PC-3 (cell line): Measurements from ENCODE around the gene SLITRK3. TPM values are rescaled to one million over a fixed set of nuclear protein-coding genes. Genes with fewer than 3 reads are reported as not detected.

Experiments
- ATAC-seq: fragments of 200-7000 bp; cut with Tn5 transposase; 2 replicates; pipeline ENCODE4 v1.9.1; 2020; ENCODE audit warnings: mild to moderate bottlenecking, moderate library complexity
- BruUV-seq: library from RNA; stranded (reverse); fragments of 400-500 nt; replicated peaks from 2 replicates; lab custom pipeline; 2021; lab: Mats Ljungman, UMichigan
- CTCF ChIA-PET: fragments of 300-600 bp; sonication (Branson Sonifier 250); formaldehyde crosslinking; loops from one replicate; lab custom pipeline; 2022; ENCODE audit warnings: antibody characterized with exemption; lab: Charles Lee
- POLR2A ChIA-PET: fragments of 300-600 bp; sonication (Branson Sonifier 250); formaldehyde crosslinking; loops from one replicate; lab custom pipeline; 2022; ENCODE audit warnings: antibody characterized with exemption; ENCODE audit not compliant: unreplicated experiment; lab: Charles Lee
- DNase-seq: peaks from one replicate; pipeline ENCODE4 v3.0.0-alpha.2; 2015
- H2AFZ ChIP-seq: fragments of 300-600 bp; sonication (generic); 2 replicates; pipeline ENCODE4 v1.6.0; 2016; ENCODE audit warnings: antibody characterized with exemption, low read length
- H3F3A ChIP-seq: fragments of 300-600 bp; sonication (generic); one replicate; pipeline ENCODE4 v1.6.0; 2017; ENCODE audit warnings: antibody characterized with exemption, low read length, control low read depth, mild to moderate bottlenecking; ENCODE audit not compliant: unreplicated experiment
- H3K27ac ChIP-seq: fragments of 300-600 bp; sonication (generic); 2 replicates; pipeline ENCODE4 v1.5.1; 2016; ENCODE audit warnings: mild to moderate bottlenecking, low read length
- H3K27me3 ChIP-seq: fragments of 300-600 bp; sonication (generic); 2 replicates; pipeline ENCODE4 v1.6.1; 2016; ENCODE audit warnings: low read length, mixed read lengths
- H3K36me3 ChIP-seq: fragments of 300-600 bp; sonication (generic); 2 replicates; pipeline ENCODE4 v1.6.1; 2016; ENCODE audit warnings: low read depth, mixed run types, low read length, mixed read lengths
- H3K4me1 ChIP-seq: fragments of 300-600 bp; sonication (generic); 2 replicates; pipeline ENCODE4 v1.5.1; 2016; ENCODE audit warnings: low read length; ENCODE audit not compliant: insufficient read depth
- H3K4me2 ChIP-seq: fragments of 300-600 bp; sonication (generic); 2 replicates; pipeline ENCODE4 v1.6.0; 2016; ENCODE audit warnings: low read length
- H3K4me3 ChIP-seq: fragments of 300-600 bp; sonication (generic); 2 replicates; pipeline ENCODE4 v1.5.1; 2016; ENCODE audit warnings: mild to moderate bottlenecking, low read length, mixed read lengths
- H3K79me2 ChIP-seq: fragments of 300-600 bp; sonication (generic); 2 replicates; pipeline ENCODE4 v1.6.1; 2017; ENCODE audit warnings: low read length, mixed read lengths
- H3K9ac ChIP-seq: fragments of 300-600 bp; sonication (generic); 2 replicates; pipeline ENCODE4 v1.6.0; 2016; ENCODE audit warnings: mild to moderate bottlenecking, low read length
- H3K9me2 ChIP-seq: fragments of 300-600 bp; sonication (generic); replicated peaks from 2 replicates; pipeline ENCODE4 v1.6.1; 2016; ENCODE audit warnings: mixed run types, low read length, mixed read lengths
- H3K9me3 ChIP-seq: fragments of 300-600 bp; sonication (generic); 2 replicates; pipeline ENCODE4 v1.6.1; 2016; ENCODE audit warnings: low read length, mixed read lengths
- H4K20me1 ChIP-seq: fragments of 300-600 bp; sonication (generic); 2 replicates; pipeline ENCODE4 v1.6.1; 2016; ENCODE audit warnings: low read length, mixed read lengths
- EZH2 ChIP-seq: fragments of 300-600 bp; sonication (generic); IDR thresholded peaks from one replicate; pipeline ENCODE4 v1.6.1; 2017; ENCODE audit warnings: antibody characterized with exemption, mild to moderate bottlenecking, low read length; ENCODE audit not compliant: unreplicated experiment
- EZH2phosphoT487 ChIP-seq: fragments of 300-600 bp; sonication (generic); IDR thresholded peaks from 2 replicates; pipeline ENCODE4 v1.6.1; 2018; ENCODE audit warnings: mild to moderate bottlenecking, antibody characterized with exemption, low read length, borderline replicate concordance
- intact Hi-C: fragments of 100-400 bp; cut with micrococcal nuclease; formaldehyde crosslinking; loops from 2 replicates; pipeline ENCODE4 v1.9.0; 2023
- total RNA-seq: library from RNA; depleted of rRNA; stranded (reverse); fragments of >200 nt; gene quantifications from 2 replicates; pipeline ENCODE4 v1.2.3, GENCODE V29; 2014
- TF ChIP-seq, protein P1 (sequence below): fragments of 300-600 bp; sonication (generic); conservative IDR thresholded peaks from 2 replicates; pipeline ENCODE4 v1.5.1; 2017; ENCODE audit warnings: antibody characterized with exemption, low read depth, mild to moderate bottlenecking, low read length

SLITRK3 gene
- total RNA-seq, 1 experiment from 2014 or later, result not detected

DNA sequence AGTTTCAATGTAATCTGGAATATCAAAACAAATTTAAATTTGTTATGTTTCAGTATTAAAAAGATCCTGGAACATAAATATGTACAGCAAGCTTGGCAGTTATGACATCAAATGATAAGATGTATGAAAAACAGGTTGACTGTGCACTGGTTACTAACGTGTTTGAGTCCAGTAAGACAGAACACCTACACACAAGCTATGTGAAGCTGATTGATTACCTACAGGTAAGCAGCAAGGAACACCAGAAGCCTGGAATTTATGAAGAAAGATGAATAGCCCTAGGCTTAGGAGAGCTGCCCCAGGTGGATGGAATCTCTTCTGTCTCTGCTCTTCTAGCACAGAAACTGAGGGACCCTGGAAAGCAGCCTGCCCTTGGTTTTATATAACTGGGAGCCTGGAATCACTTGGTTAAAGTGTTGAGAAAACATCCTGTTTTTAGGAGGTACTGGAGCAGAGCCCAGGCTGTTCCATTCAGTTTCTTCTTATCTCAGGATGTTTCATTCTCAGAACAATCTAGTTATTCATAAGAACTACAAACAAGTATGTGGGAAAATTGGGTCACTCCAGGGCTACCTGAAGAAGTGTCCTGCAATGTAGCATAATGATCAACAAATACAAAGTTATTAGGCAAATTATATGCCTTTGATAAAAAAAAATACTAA is 36.3 kb downstream of the SLITRK3 start:
- Histone ChIP-seq H3K9ac (no peak overlapping the region), H3F3A (no peaks in the 10 kb centered on the region), H3K36me3 (no peaks in the 10 kb centered on the region), H3K4me3 (no peak overlapping the region), H3K27ac (no peak overlapping the region), H3K4me1 (no peaks in the 10 kb centered on the region), H3K9me3 (no peaks in the 10 kb centered on the region), H3K4me2 (no peak overlapping the region), H4K20me1 (no peaks in the 10 kb centered on the region), H3K27me3 (no peaks in the 10 kb centered on the region), H2AFZ (no peak overlapping the region), H3K9me2 (no peaks in the 10 kb centered on the region), H3K79me2 (no peaks in the 10 kb centered on the region)
- no peak for DNase-seq
- ChIA-PET POLR2A (no interaction called here), CTCF (no interaction called here)
- TF ChIP-seq EZH2phosphoT487 (no peak), EZH2 (no peak)
- TF ChIP-seq, protein P1, sequence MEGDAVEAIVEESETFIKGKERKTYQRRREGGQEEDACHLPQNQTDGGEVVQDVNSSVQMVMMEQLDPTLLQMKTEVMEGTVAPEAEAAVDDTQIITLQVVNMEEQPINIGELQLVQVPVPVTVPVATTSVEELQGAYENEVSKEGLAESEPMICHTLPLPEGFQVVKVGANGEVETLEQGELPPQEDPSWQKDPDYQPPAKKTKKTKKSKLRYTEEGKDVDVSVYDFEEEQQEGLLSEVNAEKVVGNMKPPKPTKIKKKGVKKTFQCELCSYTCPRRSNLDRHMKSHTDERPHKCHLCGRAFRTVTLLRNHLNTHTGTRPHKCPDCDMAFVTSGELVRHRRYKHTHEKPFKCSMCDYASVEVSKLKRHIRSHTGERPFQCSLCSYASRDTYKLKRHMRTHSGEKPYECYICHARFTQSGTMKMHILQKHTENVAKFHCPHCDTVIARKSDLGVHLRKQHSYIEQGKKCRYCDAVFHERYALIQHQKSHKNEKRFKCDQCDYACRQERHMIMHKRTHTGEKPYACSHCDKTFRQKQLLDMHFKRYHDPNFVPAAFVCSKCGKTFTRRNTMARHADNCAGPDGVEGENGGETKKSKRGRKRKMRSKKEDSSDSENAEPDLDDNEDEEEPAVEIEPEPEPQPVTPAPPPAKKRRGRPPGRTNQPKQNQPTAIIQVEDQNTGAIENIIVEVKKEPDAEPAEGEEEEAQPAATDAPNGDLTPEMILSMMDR, result no peak
- intact Hi-C loops, result no loop called here
- ATAC-seq, result no peak
- no TSS peak for BruUV-seq

DNA sequence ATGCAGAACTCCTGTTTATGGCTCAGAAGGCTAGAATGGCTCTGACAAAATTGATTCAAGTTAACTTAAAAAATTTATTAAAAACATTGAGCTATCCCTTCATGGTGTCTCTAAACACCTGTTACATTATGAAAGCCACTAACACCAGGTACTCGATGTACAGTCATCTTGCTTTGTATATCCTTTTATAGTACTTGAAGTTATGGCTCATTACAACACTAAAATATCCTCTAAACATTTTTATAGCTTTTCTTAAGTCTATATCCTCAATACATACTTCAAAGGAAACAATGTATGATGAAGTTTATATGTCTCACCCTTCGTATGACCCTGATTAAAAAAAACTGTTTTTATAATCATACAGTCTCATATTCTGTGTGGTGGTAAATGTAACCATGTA is 38.2 kb downstream of the SLITRK3 start:
- no peaks in the 10 kb centered on the region for H3K27me3 ChIP-seq
- intact Hi-C loops, result no loop called here
- ATAC-seq (no peak), DNase-seq (no peak)
- H3K79me2 ChIP-seq, result no peaks in the 10 kb centered on the region
- H3K4me1 ChIP-seq, result no peaks in the 10 kb centered on the region
- H3K27ac ChIP-seq, result no peak overlapping the region
- H3F3A ChIP-seq, result no peaks in the 10 kb centered on the region
- ChIA-PET CTCF (no interaction called here), POLR2A (interaction anchor here (0.5 kb wide), 1 partner anchor 11 kb away, joined by 4 read pairs; no protein-coding TSS in a partner anchor)
- H3K9me2 ChIP-seq, result no peaks in the 10 kb centered on the region
- no peaks in the 10 kb centered on the region for H3K9me3 ChIP-seq
- no peak overlapping the region for H2AFZ ChIP-seq
- no peak overlapping the region for H3K9ac ChIP-seq
- no peaks in the 10 kb centered on the region for H3K36me3 ChIP-seq
- no peaks in the 10 kb centered on the region for H4K20me1 ChIP-seq
- H3K4me2 ChIP-seq, result no peak overlapping the region
- TF ChIP-seq, protein P1, result no peak
- TF ChIP-seq EZH2 (no peak), EZH2phosphoT487 (no peak)
- no peak overlapping the region for H3K4me3 ChIP-seq
- BruUV-seq, result no TSS peak

DNA sequence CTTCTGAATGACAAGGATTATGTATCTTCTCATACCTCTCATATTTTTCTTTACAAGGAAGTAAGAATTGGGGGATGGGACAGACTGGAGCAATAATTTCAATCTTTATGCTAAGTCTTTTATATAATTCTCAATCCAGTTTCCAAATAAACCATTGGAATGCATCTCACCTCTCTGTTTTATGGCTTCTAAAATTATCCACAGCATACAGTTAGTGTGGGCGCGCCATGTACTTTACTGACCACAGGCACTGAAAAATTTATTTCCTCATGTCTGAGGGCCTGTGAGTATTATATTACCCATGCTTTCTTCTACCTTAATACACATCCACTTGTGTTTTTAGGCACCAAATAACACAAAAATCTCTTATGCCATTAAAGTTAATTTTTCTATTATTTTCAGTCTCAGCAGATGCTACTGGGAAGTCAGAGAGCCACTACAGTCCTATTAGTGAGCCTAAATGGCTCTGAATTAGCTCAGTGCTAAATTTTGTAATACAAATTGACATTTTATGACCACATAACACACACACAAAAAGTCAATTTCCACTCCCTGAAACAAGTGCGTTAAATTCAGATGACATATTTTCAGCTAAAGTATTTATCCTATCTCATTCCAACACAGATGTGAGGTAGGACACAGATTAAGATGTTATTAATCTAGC is 39.3 kb downstream of the SLITRK3 start:
- ATAC-seq, result no peak
- intact Hi-C loops, result no loop called here

More for the DNA sequence above, 39.3 kb downstream of the SLITRK3 start:
- H3K79me2 ChIP-seq, result no peaks in the 10 kb centered on the region
- BruUV-seq, result no TSS peak
- H3K36me3 ChIP-seq, result no peaks in the 10 kb centered on the region
- H3K9me2 ChIP-seq, result no peaks in the 10 kb centered on the region
- CTCF ChIA-PET, result no interaction called here
- TF ChIP-seq EZH2 (no peak), EZH2phosphoT487 (no peak)
- TF ChIP-seq, protein P1, result no peak
- H3K9me3 ChIP-seq, result no peaks in the 10 kb centered on the region
- H3K9ac ChIP-seq, result no peak overlapping the region
- H3K4me3 ChIP-seq, result no peak overlapping the region
- no peaks in the 10 kb centered on the region for H3K27me3 ChIP-seq
- no peak for DNase-seq
- H3K4me1 ChIP-seq, result no peaks in the 10 kb centered on the region
- no peak overlapping the region for H2AFZ ChIP-seq
- POLR2A ChIA-PET, result no interaction called here
- H3K27ac ChIP-seq, result no peak overlapping the region
- no peak overlapping the region for H3K4me2 ChIP-seq
- H4K20me1 ChIP-seq, result no peaks in the 10 kb centered on the region
- H3F3A ChIP-seq, result no peaks in the 10 kb centered on the region
